ENCODE measurements around the gene RBM19. TPM values are rescaled to one million over a fixed set of nuclear protein-coding genes. Genes with fewer than 3 reads are reported as not detected.

Gene RBM19
- total RNA-seq, 1 donor: 22.6 TPM

GRCh38 chr12:113945174-113946173 is 20.7 kb downstream of the RBM19 start:
- no peak for DNase-seq (ENCODE audit: low read depth)
- TF ChIP-seq, protein P1, sequence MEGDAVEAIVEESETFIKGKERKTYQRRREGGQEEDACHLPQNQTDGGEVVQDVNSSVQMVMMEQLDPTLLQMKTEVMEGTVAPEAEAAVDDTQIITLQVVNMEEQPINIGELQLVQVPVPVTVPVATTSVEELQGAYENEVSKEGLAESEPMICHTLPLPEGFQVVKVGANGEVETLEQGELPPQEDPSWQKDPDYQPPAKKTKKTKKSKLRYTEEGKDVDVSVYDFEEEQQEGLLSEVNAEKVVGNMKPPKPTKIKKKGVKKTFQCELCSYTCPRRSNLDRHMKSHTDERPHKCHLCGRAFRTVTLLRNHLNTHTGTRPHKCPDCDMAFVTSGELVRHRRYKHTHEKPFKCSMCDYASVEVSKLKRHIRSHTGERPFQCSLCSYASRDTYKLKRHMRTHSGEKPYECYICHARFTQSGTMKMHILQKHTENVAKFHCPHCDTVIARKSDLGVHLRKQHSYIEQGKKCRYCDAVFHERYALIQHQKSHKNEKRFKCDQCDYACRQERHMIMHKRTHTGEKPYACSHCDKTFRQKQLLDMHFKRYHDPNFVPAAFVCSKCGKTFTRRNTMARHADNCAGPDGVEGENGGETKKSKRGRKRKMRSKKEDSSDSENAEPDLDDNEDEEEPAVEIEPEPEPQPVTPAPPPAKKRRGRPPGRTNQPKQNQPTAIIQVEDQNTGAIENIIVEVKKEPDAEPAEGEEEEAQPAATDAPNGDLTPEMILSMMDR (IDR thresholded peaks at IDR 0.05; ENCODE audit: insufficient read depth, low read length): no peak
- no peak overlapping the region for H3K4me3 ChIP-seq (ENCODE audit: low read depth, low read length)

GRCh38 chr12:113942209-113942608 is 23.9 kb downstream of the RBM19 start:
- H3K4me3 ChIP-seq (ENCODE audit: low read depth, low read length): no peak overlapping the region
- TF ChIP-seq, protein P1 (IDR thresholded peaks at IDR 0.05; ENCODE audit: insufficient read depth, low read length): no peak

GRCh38 chr12:113941208-113941486 is 25.0 kb downstream of the RBM19 start:
- no peak for DNase-seq (ENCODE audit: low read depth)
- no peak overlapping the region for H3K4me3 ChIP-seq (ENCODE audit: low read depth, low read length)
- TF ChIP-seq, protein P1 (IDR thresholded peaks at IDR 0.05; ENCODE audit: insufficient read depth, low read length): no peak

More at GRCh38 chr12:113942209-113942608, 23.9 kb downstream of the RBM19 start:
- DNase-seq (ENCODE audit: low read depth): no peak

GRCh38 chr12:113940357-113941207 is 25.5 kb downstream of the RBM19 start:
- DNase-seq (ENCODE audit: low read depth): no peak
- no peak overlapping the region for H3K4me3 ChIP-seq (ENCODE audit: low read depth, low read length)
- TF ChIP-seq, protein P1 (IDR thresholded peaks at IDR 0.05; ENCODE audit: insufficient read depth, low read length): no peak

DNA sequence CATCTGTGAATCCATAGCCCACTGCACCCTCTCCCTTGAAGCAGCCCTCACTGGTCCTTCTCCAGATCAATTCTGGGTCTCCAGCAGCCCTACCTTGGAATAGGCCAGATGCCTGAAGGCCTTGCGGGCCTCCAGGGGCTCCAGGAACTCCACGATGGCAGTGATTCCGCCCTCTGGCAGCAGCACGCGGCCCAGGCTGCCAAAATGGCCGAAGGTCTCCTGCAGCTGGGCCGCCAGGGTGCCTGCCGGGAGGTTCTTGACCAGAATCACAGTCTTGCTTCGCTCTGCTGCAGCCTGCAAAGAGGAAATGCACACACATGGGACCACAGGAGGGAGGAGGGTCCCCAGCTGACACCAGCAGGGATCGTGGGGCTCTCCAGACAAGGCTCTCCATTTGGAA is 26.3 kb downstream of the RBM19 start:
- no peak for DNase-seq (ENCODE audit: low read depth)
- H3K4me3 ChIP-seq (ENCODE audit: low read depth, low read length): no peak overlapping the region
- TF ChIP-seq, protein P1 (IDR thresholded peaks at IDR 0.05; ENCODE audit: insufficient read depth, low read length): no peak

GRCh38 chr12:113938471-113938870 is 27.7 kb downstream of the RBM19 start:
- TF ChIP-seq, protein P1 (IDR thresholded peaks at IDR 0.05; ENCODE audit: insufficient read depth, low read length): no peak
- DNase-seq (ENCODE audit: low read depth): no peak
- H3K4me3 ChIP-seq (ENCODE audit: low read depth, low read length): no peak overlapping the region

Measured in fibroblast of the aortic adventitia (primary cell).